Measurements from ENCODE around the gene POLE4.
A peak's percentile ranks its signal among the peaks of the same experiment; 100 is the strongest.

Gene POLE4, protein sequence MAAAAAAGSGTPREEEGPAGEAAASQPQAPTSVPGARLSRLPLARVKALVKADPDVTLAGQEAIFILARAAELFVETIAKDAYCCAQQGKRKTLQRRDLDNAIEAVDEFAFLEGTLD

DNA sequence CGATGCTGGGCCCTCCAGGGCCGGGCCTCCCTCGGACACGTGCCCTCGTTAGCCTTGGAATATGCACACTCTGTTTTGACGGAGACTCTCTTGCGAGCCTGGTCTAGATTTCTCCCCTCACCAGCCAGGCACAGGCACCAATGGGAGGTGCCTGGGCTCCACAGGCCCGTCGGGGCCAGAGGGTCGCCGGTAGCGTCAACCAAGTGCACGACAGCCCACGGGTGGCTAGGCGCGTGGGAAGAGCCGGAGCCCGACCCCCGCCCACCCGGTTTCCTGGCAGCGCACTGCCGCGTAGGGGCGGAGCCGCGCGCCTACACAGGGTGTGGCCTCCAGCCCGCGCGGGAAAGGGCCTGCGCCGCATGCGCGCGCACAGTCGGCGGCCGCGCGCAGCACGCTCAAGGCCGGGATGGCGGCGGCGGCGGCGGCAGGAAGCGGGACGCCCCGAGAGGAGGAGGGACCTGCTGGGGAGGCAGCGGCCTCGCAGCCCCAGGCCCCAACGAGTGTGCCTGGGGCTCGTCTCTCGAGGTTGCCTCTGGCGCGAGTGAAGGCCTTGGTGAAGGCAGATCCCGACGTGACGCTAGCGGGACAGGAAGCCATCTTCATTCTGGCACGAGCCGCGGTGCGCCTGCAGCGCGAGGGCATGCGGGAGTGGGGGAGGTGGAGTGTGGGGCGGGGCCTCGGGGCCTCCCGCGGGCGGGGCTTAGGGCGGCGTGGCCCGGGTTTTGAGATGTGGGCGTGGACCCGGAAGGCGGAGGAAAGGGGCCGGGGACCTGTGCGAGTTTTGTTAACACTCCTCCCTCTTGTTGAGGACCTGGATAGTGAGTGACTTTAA lies at the start of gene POLE4:
TSS of gene POLE4 (plus strand) at position 370 of the 832 bp plus-strand sequence. CDS start at position 407, 37 bp downstream.
- peaks cover 20% of the 10 kb centered on the region for H3K36me3 ChIP-seq (ENCODE audit: insufficient read depth, low read depth, low read length)
- H3K4me3 ChIP-seq (ENCODE audit: low read length): peak within 1 kb of the TSS; percentile 75
- H3K27ac ChIP-seq (ENCODE audit: low read length): no peak within 1 kb of the TSS
- H3K9ac ChIP-seq (ENCODE audit: low read depth, low read length): peak within 1 kb of the TSS; percentile 76; the same call in 1 of the 2 replicates
- no peaks in the 10 kb centered on the region for H3K4me1 ChIP-seq (ENCODE audit: insufficient read depth, low read length)
- peaks cover 35% of the 10 kb centered on the region for H3K27me3 ChIP-seq (ENCODE audit: insufficient read depth, low read length)
- H3K9me3 ChIP-seq (ENCODE audit: insufficient read depth, low read depth, low read length): peaks cover 9% of the 10 kb centered on the region

DNA sequence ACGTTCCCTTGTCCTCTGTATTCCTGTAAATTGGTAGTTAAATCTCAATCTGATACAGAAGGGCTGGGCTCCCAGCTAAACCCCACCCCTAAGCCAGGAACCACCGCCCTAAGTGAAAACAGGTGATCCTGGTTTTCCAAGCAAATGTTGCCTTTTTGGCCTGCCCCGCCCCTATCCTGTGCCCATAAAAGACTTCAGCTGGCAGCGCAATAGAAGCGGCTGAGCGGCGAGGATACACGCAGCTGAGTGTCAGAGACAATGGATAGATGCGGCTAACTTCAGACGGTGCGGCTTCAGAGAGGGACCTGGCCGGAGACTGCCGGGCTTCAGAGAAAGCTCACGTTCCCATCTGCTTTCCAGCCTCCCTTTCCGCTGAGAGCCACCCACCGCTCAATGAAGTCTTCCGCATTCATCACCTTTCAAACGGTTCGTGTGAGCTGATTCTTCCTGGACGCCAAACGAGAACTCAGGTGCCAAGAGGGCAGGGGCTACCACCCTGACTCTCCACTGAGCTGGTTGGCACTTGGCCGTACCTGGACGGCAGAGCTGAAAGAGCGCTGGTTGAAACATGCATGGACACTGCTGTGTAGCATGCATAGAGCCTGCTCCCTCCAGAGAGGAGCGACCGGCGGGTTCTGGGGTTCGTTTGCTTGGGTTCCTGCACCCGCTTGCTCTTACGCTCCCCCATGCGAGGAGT lies 49.5 kb upstream of the POLE4 start:
- no peaks in the 10 kb centered on the region for H3K9me3 ChIP-seq (ENCODE audit: insufficient read depth, low read depth, low read length)
- H3K27me3 ChIP-seq (ENCODE audit: insufficient read depth, low read length): no peaks in the 10 kb centered on the region
- no peak overlapping the region for H3K27ac ChIP-seq (ENCODE audit: low read length)
- H3K36me3 ChIP-seq (ENCODE audit: insufficient read depth, low read depth, low read length): no peaks in the 10 kb centered on the region
- no peak overlapping the region for H3K9ac ChIP-seq (ENCODE audit: low read depth, low read length)
- H3K4me1 ChIP-seq (ENCODE audit: insufficient read depth, low read length): no peaks in the 10 kb centered on the region
- peak overlapping the region; percentile 26; the same call in 1 of the 2 replicates for H3K4me3 ChIP-seq (ENCODE audit: low read length)

DNA sequence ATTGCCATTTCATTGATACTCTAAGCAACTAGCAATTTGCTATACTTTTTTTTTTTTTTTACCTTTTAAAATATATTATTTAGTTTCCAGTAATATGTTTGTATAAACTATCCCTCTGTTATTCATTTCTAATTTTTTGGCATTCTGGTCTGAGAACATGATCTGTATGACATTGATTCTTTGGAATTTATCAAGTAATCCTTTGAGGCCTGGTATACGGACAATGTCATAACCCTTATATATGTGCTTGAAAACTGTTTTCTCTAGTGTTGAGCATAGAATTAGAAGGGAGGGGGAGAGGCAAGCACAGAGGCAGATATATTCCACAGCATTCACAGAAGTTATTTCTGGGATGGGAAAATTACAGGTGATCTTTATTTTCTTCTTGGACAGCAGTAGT lies 48.2 kb upstream of the POLE4 start:
- Histone ChIP-seq H3K9ac (ENCODE audit: low read depth, low read length) (no peak overlapping the region), H3K4me1 (ENCODE audit: insufficient read depth, low read length) (no peaks in the 10 kb centered on the region), H3K9me3 (ENCODE audit: insufficient read depth, low read depth, low read length) (no peaks in the 10 kb centered on the region)

DNA sequence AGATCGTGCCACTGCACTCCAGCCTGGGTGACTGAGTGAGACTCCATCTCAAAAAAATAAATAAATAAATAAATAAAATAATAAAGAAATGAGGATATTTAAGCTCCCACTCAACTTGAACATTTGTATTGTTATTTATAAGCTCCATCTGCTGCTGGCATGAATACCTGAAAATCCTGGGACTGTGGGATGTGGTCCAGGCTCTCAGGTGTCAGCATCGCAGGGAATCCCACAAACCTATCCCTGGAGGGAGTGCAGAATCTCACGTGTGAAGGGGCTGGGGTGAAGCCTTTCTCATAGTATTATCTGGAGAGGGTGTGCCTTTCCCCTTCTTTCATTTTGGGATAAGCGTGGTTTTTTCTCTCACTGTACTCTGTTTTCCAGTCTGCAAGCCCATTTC lies 47.4 kb upstream of the POLE4 start:
- Histone ChIP-seq H3K36me3 (ENCODE audit: insufficient read depth, low read depth, low read length) (no peaks in the 10 kb centered on the region), H3K27ac (ENCODE audit: low read length) (no peak overlapping the region), H3K4me1 (ENCODE audit: insufficient read depth, low read length) (no peaks in the 10 kb centered on the region), H3K9ac (ENCODE audit: low read depth, low read length) (no peak overlapping the region), H3K9me3 (ENCODE audit: insufficient read depth, low read depth, low read length) (no peaks in the 10 kb centered on the region), H3K27me3 (ENCODE audit: insufficient read depth, low read length) (no peaks in the 10 kb centered on the region; the same call in 1 of the 2 replicates), H3K4me3 (ENCODE audit: low read length) (no peak overlapping the region)

More for the DNA sequence above, 48.2 kb upstream of the POLE4 start:
- H3K27me3 ChIP-seq (ENCODE audit: insufficient read depth, low read length): no peaks in the 10 kb centered on the region; the same call in 1 of the 2 replicates
- no peak overlapping the region for H3K4me3 ChIP-seq (ENCODE audit: low read length)
- H3K36me3 ChIP-seq (ENCODE audit: insufficient read depth, low read depth, low read length): no peaks in the 10 kb centered on the region
- no peak overlapping the region for H3K27ac ChIP-seq (ENCODE audit: low read length)

DNA sequence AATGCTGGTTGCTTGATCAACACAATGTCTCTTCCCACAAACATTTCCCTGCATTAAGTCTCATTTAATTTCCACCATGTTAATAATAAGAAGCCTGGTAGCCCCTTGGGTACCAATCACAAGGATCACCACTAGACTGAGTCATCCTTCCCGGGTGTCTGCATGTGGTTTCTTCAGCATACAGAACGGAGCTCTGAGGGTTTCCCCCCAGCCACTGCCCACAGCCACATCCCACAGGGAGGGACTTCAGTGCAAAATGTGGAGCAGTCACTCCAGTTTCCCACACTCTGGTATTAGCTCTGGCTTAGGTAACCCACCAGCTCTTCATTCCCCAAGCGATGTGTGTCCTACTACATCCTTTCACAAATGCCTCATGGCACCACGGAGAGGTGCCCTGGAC lies 42.7 kb upstream of the POLE4 start:
- Histone ChIP-seq H3K4me3 (ENCODE audit: low read length) (no peak overlapping the region), H3K9me3 (ENCODE audit: insufficient read depth, low read depth, low read length) (no peaks in the 10 kb centered on the region)

GRCh38 chr2:74916394-74916793 lies 42.0 kb upstream of the POLE4 start:
- H3K27ac ChIP-seq (ENCODE audit: low read length): no peak overlapping the region

More for the DNA sequence above, 42.7 kb upstream of the POLE4 start:
- H3K36me3 ChIP-seq (ENCODE audit: insufficient read depth, low read depth, low read length): no peaks in the 10 kb centered on the region
- no peak overlapping the region for H3K27ac ChIP-seq (ENCODE audit: low read length)
- H3K4me1 ChIP-seq (ENCODE audit: insufficient read depth, low read length): no peaks in the 10 kb centered on the region
- no peaks in the 10 kb centered on the region; the same call in 1 of the 2 replicates for H3K27me3 ChIP-seq (ENCODE audit: insufficient read depth, low read length)
- H3K9ac ChIP-seq (ENCODE audit: low read depth, low read length): no peak overlapping the region

GRCh38 chr2:74917702-74918619 lies 40.5 kb upstream of the POLE4 start:
- no peaks in the 10 kb centered on the region for H3K36me3 ChIP-seq (ENCODE audit: insufficient read depth, low read depth, low read length)
- H3K4me1 ChIP-seq (ENCODE audit: insufficient read depth, low read length): no peaks in the 10 kb centered on the region
- H3K27me3 ChIP-seq (ENCODE audit: insufficient read depth, low read length): no peaks in the 10 kb centered on the region; the same call in 1 of the 2 replicates
- H3K27ac ChIP-seq (ENCODE audit: low read length): no peak overlapping the region
- H3K4me3 ChIP-seq (ENCODE audit: low read length): no peak overlapping the region
- H3K9me3 ChIP-seq (ENCODE audit: insufficient read depth, low read depth, low read length): no peaks in the 10 kb centered on the region
- no peak overlapping the region for H3K9ac ChIP-seq (ENCODE audit: low read depth, low read length)

More at GRCh38 chr2:74916394-74916793, 42.0 kb upstream of the POLE4 start:
- no peaks in the 10 kb centered on the region for H3K36me3 ChIP-seq (ENCODE audit: insufficient read depth, low read depth, low read length)
- no peaks in the 10 kb centered on the region for H3K4me1 ChIP-seq (ENCODE audit: insufficient read depth, low read length)
- H3K9ac ChIP-seq (ENCODE audit: low read depth, low read length): no peak overlapping the region
- no peaks in the 10 kb centered on the region; the same call in 1 of the 2 replicates for H3K27me3 ChIP-seq (ENCODE audit: insufficient read depth, low read length)
- H3K9me3 ChIP-seq (ENCODE audit: insufficient read depth, low read depth, low read length): no peaks in the 10 kb centered on the region
- H3K4me3 ChIP-seq (ENCODE audit: low read length): no peak overlapping the region

DNA sequence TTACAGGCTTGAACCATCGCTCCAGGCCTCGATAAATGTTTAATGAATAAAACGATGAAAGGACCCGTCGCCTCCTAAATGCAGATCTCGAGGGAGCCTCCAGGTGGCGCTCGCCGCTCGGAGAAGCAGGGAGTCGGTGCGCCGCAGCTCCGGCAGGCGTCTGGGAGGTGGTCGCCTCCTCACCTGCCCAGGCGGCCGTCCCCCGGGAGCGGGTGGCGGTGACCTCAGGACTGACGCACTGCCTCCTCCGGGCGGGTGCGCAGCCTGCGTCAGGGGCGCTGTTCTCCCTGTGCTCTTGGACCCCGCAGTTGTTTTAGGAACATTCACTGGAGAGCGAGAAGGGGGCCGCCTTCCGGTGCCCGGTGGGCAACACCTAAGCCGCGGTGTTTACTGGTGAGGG lies 38.6 kb upstream of the POLE4 start:
- Histone ChIP-seq H3K9me3 (ENCODE audit: insufficient read depth, low read depth, low read length) (no peaks in the 10 kb centered on the region), H3K27ac (ENCODE audit: low read length) (no peak overlapping the region), H3K36me3 (ENCODE audit: insufficient read depth, low read depth, low read length) (no peaks in the 10 kb centered on the region), H3K27me3 (ENCODE audit: insufficient read depth, low read length) (no peaks in the 10 kb centered on the region; the same call in 1 of the 2 replicates), H3K9ac (ENCODE audit: low read depth, low read length) (no peak overlapping the region), H3K4me1 (ENCODE audit: insufficient read depth, low read length) (no peaks in the 10 kb centered on the region), H3K4me3 (ENCODE audit: low read length) (peak overlapping the region; percentile 64; the same call in 1 of the 2 replicates)

DNA sequence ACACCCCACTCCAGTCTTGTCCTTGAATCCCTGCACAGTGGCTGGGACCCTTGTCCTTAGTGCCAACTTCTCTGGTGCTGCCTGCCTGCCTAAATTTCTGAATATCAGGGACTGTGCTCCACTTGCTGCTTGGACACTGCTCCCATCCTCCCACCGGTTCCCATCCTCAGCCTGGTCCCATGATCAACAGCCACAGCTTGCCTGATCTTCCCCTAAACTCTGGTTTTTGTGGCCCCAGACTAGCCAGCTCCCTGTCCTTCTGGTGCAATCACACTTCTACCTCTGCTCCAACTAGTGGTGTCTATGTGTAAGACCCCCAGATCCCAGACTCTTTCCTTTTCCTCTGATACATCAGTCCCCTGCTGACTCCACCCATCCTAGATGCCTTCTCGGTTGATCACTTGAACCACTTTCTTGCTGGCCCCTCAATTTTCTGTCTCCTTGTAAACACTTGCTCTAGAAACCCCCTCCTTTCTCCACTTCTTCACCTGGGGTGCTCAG lies 37.2 kb upstream of the POLE4 start:
- no peak overlapping the region for H3K4me3 ChIP-seq (ENCODE audit: low read length)

DNA sequence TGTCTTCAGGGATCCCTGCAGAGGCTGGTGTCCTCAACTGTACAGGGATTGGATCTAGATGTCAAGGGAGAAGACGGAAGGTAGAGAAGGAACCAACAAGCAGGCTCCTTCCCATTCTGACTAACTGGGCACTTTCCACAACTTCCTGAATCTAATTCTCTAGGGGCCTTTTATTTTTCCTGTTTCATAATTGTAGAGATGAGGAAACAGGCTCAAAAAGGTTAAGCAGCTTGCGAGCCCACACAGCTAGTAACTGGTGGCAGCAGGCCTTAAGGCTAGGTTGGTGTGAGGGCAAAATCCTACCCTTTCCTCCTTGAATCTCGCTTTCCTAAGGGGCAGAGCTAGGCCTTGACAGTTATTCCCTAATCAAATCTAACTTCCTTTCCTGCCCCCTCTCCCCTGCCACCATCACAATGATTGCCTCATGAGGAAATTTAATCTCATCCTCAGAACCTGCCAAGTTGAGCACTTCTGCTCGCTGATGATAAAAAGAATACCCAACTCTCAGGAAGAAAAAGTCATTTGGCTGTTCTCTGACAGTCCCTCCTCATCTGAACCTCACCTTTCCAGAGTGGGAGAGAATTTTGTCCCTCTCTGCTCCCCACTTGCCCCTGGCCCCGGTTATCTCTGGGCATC lies 35.7 kb upstream of the POLE4 start:
- H3K27me3 ChIP-seq (ENCODE audit: insufficient read depth, low read length): no peaks in the 10 kb centered on the region; the same call in 1 of the 2 replicates

More for the DNA sequence above, 37.2 kb upstream of the POLE4 start:
- H3K9me3 ChIP-seq (ENCODE audit: insufficient read depth, low read depth, low read length): no peaks in the 10 kb centered on the region
- no peaks in the 10 kb centered on the region for H3K36me3 ChIP-seq (ENCODE audit: insufficient read depth, low read depth, low read length)
- H3K27me3 ChIP-seq (ENCODE audit: insufficient read depth, low read length): no peaks in the 10 kb centered on the region; the same call in 1 of the 2 replicates
- no peak overlapping the region for H3K9ac ChIP-seq (ENCODE audit: low read depth, low read length)
- H3K27ac ChIP-seq (ENCODE audit: low read length): no peak overlapping the region
- no peaks in the 10 kb centered on the region for H3K4me1 ChIP-seq (ENCODE audit: insufficient read depth, low read length)

More for the DNA sequence above, 35.7 kb upstream of the POLE4 start:
- H3K4me1 ChIP-seq (ENCODE audit: insufficient read depth, low read length): no peaks in the 10 kb centered on the region
- H3K4me3 ChIP-seq (ENCODE audit: low read length): no peak overlapping the region
- H3K27ac ChIP-seq (ENCODE audit: low read length): no peak overlapping the region
- no peaks in the 10 kb centered on the region for H3K36me3 ChIP-seq (ENCODE audit: insufficient read depth, low read depth, low read length)
- H3K9me3 ChIP-seq (ENCODE audit: insufficient read depth, low read depth, low read length): no peaks in the 10 kb centered on the region
- no peak overlapping the region for H3K9ac ChIP-seq (ENCODE audit: low read depth, low read length)

Data from iPS-20b (cell line).